Loucy (cell line): ENCODE results near the gene ANAPC2.

Experiments
- H2AFZ ChIP-seq: fragments of 200-600 bp; sonication (generic); 2 replicates; pipeline ENCODE4 v1.6.0; 2016; ENCODE audit warnings: antibody characterized with exemption, mild to moderate bottlenecking, low read length, moderate library complexity
- H3F3A ChIP-seq: fragments of 200-600 bp; 2 replicates; pipeline ENCODE4 v1.6.0; 2016; ENCODE audit warnings: antibody characterized with exemption, low read depth, mild to moderate bottlenecking
- H3K27me3 ChIP-seq: fragments of 200-600 bp; sonication (generic); 2 replicates; pipeline ENCODE4 v1.6.1; 2014; ENCODE audit warnings: low read length, mild to moderate bottlenecking; ENCODE audit not compliant: insufficient read depth, poor library complexity, severe bottlenecking
- H3K36me3 ChIP-seq: fragments of 200-600 bp; sonication (generic); 2 replicates; pipeline ENCODE4 v1.6.1; 2016; ENCODE audit warnings: low read length; ENCODE audit not compliant: insufficient read depth
- H3K4me1 ChIP-seq: fragments of 200-600 bp; sonication (generic); 2 replicates; pipeline ENCODE4 v1.5.1; 2014; ENCODE audit warnings: low read length, mild to moderate bottlenecking; ENCODE audit not compliant: insufficient read depth, poor library complexity, severe bottlenecking
- H3K4me2 ChIP-seq: fragments of 200-600 bp; sonication (generic); 2 replicates; pipeline ENCODE4 v1.6.0; 2014; ENCODE audit warnings: antibody characterized with exemption, low read length, low read depth, mild to moderate bottlenecking; ENCODE audit not compliant: poor library complexity, severe bottlenecking
- H3K4me3 ChIP-seq: fragments of 200-600 bp; sonication (generic); 2 replicates; pipeline ENCODE4 v1.5.1; 2014; ENCODE audit warnings: low read length, mild to moderate bottlenecking, mixed read lengths; ENCODE audit not compliant: poor library complexity, severe bottlenecking
- H3K79me2 ChIP-seq: fragments of 200-600 bp; sonication (generic); 2 replicates; pipeline ENCODE4 v1.6.1; 2014; ENCODE audit warnings: low read length; ENCODE audit not compliant: insufficient read depth
- H3K9ac ChIP-seq: fragments of 200-600 bp; sonication (generic); 2 replicates; pipeline ENCODE4 v1.6.0; 2014; ENCODE audit warnings: mild to moderate bottlenecking, low read depth, low read length, moderate library complexity; ENCODE audit not compliant: poor library complexity, severe bottlenecking
- H3K9me2 ChIP-seq: fragments of 200-600 bp; sonication (generic); replicated peaks from 2 replicates; pipeline ENCODE4 v1.6.1; 2016; ENCODE audit warnings: low read depth, low read length, mixed read lengths
- H3K9me3 ChIP-seq: fragments of 200-600 bp; sonication (generic); 2 replicates; pipeline ENCODE4 v1.6.1; 2014; ENCODE audit warnings: mild to moderate bottlenecking, antibody characterized with exemption, low read length, low read depth; ENCODE audit not compliant: insufficient read depth
- H4K20me1 ChIP-seq: fragments of 200-600 bp; sonication (generic); 2 replicates; pipeline ENCODE4 v1.6.0; 2014; ENCODE audit warnings: antibody characterized with exemption, low read length, mild to moderate bottlenecking; ENCODE audit not compliant: insufficient read depth, poor library complexity, severe bottlenecking
- EZH2phosphoT487 ChIP-seq: fragments of 200-600 bp; IDR thresholded peaks from 2 replicates; pipeline ENCODE4 v1.6.1; 2018; ENCODE audit warnings: antibody characterized with exemption, mild to moderate bottlenecking, moderate library complexity, borderline replicate concordance
- TF ChIP-seq, protein P1 (sequence below): fragments of 200-600 bp; sonication (generic); conservative IDR thresholded peaks from 2 replicates; pipeline ENCODE4 v1.5.1; 2014; ENCODE audit warnings: mild to moderate bottlenecking, antibody characterized with exemption, low read length

The ANAPC2 gene

GRCh38 chr9:137149942-137150616 is 38.3 kb downstream of the ANAPC2 start:
- Histone ChIP-seq H3K27me3 (no peaks in the 10 kb centered on the region), H4K20me1 (no peaks in the 10 kb centered on the region), H3K9ac (no peak overlapping the region), H3K36me3 (no peaks in the 10 kb centered on the region), H3K9me2 (no peaks in the 10 kb centered on the region), H3K4me2 (no peak overlapping the region), H3K4me1 (no peaks in the 10 kb centered on the region), H3F3A (0 out of 2 replicates have a peak, but pooled peaks cover 4% of the 10 kb centered on the region), H3K79me2 (no peaks in the 10 kb centered on the region), H2AFZ (no peak overlapping the region), H3K9me3 (no peaks in the 10 kb centered on the region), H3K4me3 (no peak overlapping the region)
- TF ChIP-seq, protein P1, sequence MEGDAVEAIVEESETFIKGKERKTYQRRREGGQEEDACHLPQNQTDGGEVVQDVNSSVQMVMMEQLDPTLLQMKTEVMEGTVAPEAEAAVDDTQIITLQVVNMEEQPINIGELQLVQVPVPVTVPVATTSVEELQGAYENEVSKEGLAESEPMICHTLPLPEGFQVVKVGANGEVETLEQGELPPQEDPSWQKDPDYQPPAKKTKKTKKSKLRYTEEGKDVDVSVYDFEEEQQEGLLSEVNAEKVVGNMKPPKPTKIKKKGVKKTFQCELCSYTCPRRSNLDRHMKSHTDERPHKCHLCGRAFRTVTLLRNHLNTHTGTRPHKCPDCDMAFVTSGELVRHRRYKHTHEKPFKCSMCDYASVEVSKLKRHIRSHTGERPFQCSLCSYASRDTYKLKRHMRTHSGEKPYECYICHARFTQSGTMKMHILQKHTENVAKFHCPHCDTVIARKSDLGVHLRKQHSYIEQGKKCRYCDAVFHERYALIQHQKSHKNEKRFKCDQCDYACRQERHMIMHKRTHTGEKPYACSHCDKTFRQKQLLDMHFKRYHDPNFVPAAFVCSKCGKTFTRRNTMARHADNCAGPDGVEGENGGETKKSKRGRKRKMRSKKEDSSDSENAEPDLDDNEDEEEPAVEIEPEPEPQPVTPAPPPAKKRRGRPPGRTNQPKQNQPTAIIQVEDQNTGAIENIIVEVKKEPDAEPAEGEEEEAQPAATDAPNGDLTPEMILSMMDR, result no peak
- TF ChIP-seq EZH2phosphoT487, result no peak

GRCh38 chr9:137149363-137149762 is 39.0 kb downstream of the ANAPC2 start:
- H3K27me3 ChIP-seq, result no peaks in the 10 kb centered on the region
- H3K9me2 ChIP-seq, result no peaks in the 10 kb centered on the region
- no peaks in the 10 kb centered on the region for H3K9me3 ChIP-seq
- no peak overlapping the region for H3K4me2 ChIP-seq
- 0 out of 2 replicates have a peak, but pooled peaks cover 4% of the 10 kb centered on the region for H3F3A ChIP-seq
- H3K4me3 ChIP-seq, result no peak overlapping the region
- no peaks in the 10 kb centered on the region for H3K36me3 ChIP-seq
- no peaks in the 10 kb centered on the region for H4K20me1 ChIP-seq
- H3K9ac ChIP-seq, result no peak overlapping the region
- H3K79me2 ChIP-seq, result no peaks in the 10 kb centered on the region
- no peak overlapping the region for H2AFZ ChIP-seq
- no peaks in the 10 kb centered on the region for H3K4me1 ChIP-seq
- no peak for TF ChIP-seq EZH2phosphoT487
- TF ChIP-seq, protein P1, result no peak

DNA sequence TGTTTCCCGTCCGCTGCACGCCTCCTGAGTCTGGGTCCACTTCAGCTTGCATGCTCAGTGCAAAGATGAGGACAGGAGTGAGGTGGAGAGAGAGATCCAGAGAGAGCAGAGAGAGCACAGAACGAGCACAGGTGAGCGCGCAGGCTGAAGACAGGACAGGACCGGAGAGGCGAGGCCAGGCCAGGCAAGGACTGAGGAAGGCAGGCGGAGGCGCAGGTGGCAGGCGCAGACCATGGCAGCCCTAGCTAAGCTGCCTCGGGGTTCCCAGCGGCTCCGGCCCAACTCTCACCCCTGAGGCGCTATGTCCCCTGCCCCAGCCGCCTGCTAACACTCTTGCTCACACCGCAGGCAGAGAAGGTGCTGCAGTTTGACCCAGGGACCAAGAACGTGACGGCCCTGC is 39.7 kb downstream of the ANAPC2 start:
- H3K79me2 ChIP-seq, result no peaks in the 10 kb centered on the region
- H3K27me3 ChIP-seq, result no peaks in the 10 kb centered on the region
- no peak overlapping the region for H3K4me3 ChIP-seq
- no peaks in the 10 kb centered on the region for H3K36me3 ChIP-seq
- H3K9me2 ChIP-seq, result no peaks in the 10 kb centered on the region
- H3K4me1 ChIP-seq, result no peaks in the 10 kb centered on the region
- H3K9ac ChIP-seq, result no peak overlapping the region
- no peaks in the 10 kb centered on the region for H3K9me3 ChIP-seq
- H4K20me1 ChIP-seq, result no peaks in the 10 kb centered on the region
- H2AFZ ChIP-seq, result no peak overlapping the region
- H3F3A ChIP-seq, result 0 out of 2 replicates have a peak, but pooled peaks cover 4% of the 10 kb centered on the region
- H3K4me2 ChIP-seq, result no peak overlapping the region
- TF ChIP-seq, protein P1, result no peak
- TF ChIP-seq EZH2phosphoT487, result no peak
